ENCODE results near the gene SPATA25. TPM values are rescaled to one million over a fixed set of nuclear protein-coding genes. Genes with fewer than 3 reads are reported as not detected.
A peak's percentile ranks its signal among the peaks of the same experiment; 100 is the strongest.
"Not testable (repeated sequence)": the region's sequence is repeated elsewhere in the genome, so short reads cannot be mapped to it uniquely, and the experiment has no call there.

SPATA25 gene
- total RNA-seq, 1 experiment from 2014 or later: not detected

DNA sequence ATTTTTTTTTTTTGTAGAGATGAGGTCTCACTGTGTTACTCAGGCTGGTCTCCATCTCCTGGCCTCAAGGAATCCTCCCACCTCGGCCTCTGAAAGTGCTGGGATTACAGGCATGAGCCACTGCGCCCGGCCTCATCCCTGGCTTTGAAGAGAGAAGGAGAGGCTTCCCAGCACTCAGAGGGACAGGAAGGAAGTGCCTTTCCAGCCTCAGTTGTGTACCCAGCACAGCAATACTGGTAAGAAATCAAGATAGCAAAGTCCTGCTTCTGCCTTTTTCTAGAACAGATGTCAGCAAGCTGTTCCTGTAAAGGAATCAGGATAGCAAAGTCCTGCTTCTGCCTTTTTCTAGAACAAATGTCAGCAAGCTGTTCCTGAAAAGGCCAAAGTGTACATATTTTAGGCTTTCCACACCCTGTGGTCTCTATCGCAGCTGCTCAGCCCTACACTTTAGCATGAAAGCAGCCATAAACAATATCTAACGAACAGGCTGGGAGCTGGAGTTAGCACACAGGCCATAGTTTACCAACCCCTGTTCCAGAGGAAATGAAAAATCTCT, 30.8 kb upstream of the SPATA25 start:
- in situ Hi-C loops (cut with HindIII; ENCODE audit: low sequenced_read_pairs): no loop called here
- no peak for DNase-seq (ENCODE audit: low spot score)

- DNase-seq (ENCODE audit: low spot score): no peak
- in situ Hi-C loops (cut with HindIII; ENCODE audit: low sequenced_read_pairs): no loop called here
Measured at GRCh38 chr20:45917790-45918141, 30.3 kb upstream of the SPATA25 start.

GRCh38 chr20:45913116-45913515, 25.7 kb upstream of the SPATA25 start:
- DNase-seq (ENCODE audit: low spot score): no peak
- in situ Hi-C loops (cut with HindIII; ENCODE audit: low sequenced_read_pairs): no loop called here

GRCh38 chr20:45912344-45912682, 24.9 kb upstream of the SPATA25 start:
- no peak for DNase-seq (ENCODE audit: low spot score)
- in situ Hi-C loops (cut with HindIII; ENCODE audit: low sequenced_read_pairs): no loop called here

- in situ Hi-C loops (cut with HindIII; ENCODE audit: low sequenced_read_pairs): no loop called here
- DNase-seq (ENCODE audit: low spot score): peak; percentile 47
Measured at GRCh38 chr20:45911486-45912343, 24.3 kb upstream of the SPATA25 start, which contains the start of gene PLTP. PLTP (minus strand) TSS chr20:45912155; CDS start chr20:45911452, 703 bp downstream.

DNA sequence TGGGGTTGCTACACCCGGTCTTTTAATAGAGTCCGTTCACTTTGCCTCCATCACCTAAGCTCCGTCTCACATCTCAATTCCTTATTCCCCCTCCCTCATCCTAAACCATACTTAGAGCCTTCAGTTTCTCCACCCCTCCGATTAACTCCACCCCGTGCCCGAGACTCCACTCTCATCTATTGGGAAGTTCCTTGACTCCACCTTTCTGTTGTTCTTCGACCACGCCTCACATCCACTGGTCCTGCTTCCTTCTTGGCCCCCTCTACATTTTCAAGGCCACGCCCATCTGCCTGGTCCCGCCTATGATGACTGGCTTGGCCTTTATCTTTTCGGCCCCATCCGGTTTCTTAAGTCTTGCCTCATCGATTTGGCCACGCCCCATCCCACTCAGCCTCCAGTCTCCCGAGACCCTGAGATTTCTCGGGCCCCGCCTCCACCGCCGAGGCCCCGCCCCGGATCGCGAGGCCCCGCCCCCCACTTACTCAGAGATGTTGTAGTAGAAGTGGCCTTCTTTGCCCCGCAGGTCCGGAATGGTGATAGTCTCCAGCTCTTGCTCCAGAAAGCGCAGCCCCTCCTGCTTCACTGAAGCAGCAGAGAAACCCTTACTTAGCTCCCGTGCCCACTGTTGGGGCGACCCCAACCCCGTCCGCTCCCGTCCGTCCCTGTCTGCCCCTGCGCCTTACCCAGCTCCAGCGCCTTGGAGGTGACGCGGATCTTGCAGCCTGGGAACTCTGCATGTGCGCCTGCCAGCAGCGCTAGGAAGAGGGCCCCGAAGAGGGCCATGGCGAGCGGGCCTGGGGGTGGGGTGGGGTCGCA, 23.5 kb upstream of the SPATA25 start:
- in situ Hi-C loops (cut with HindIII; ENCODE audit: low sequenced_read_pairs): no loop called here
- peak; percentile 85 for DNase-seq (ENCODE audit: low spot score)

- no peak for DNase-seq (ENCODE audit: low spot score)
- in situ Hi-C loops (cut with HindIII; ENCODE audit: low sequenced_read_pairs): no loop called here
Measured at GRCh38 chr20:45909817-45910669, 22.6 kb upstream of the SPATA25 start.

DNA sequence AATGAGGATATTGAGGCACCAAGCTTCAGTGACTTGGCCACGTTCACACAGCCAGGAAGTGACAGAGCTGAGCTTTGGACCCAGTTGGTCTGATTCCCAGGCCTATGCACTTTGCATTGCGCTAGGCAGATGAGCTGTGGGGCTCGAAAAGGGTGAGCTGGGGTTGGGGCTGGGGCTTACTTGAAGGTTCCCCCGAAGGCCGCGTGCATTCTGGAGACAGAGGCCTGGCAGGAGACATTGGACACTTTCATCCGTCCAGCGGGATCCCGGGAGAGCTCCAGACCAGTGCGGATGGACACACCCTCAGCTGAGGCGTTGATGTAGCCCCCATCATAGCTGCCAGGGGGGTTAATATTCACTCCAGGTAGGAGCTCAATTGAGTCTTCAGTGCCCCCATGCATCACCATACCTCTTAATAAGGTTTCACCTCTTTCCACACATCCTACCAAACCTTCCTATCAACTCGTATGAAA, 21.9 kb upstream of the SPATA25 start:
- in situ Hi-C loops (cut with HindIII; ENCODE audit: low sequenced_read_pairs): no loop called here
- DNase-seq (ENCODE audit: low spot score): no peak

DNA sequence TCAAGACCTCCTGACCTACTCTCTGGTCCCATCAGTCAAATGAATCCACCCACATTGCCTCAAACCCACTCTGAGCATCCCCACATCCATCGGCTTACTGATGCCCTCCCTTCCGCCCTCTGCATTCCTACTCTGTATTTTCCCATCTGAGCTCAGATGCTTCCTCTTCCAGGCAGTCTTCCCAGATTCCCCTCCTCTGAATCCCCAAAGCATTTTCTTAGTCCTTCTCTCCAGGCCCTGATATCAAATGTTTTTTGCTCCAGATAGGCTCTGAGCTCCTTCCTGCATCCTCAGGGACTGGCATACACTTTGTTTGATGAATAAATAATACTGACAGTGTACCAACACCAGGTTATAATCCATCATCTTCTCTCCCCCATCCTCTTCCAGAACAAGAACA, 20.7 kb upstream of the SPATA25 start:
- in situ Hi-C loops (cut with HindIII; ENCODE audit: low sequenced_read_pairs): no loop called here
- no peak for DNase-seq (ENCODE audit: low spot score)

GRCh38 chr20:45907219-45907948, 20.0 kb upstream of the SPATA25 start:
- in situ Hi-C loops (cut with HindIII; ENCODE audit: low sequenced_read_pairs): no loop called here
- no peak for DNase-seq (ENCODE audit: low spot score)

GRCh38 chr20:45905505-45906079, 18.2 kb upstream of the SPATA25 start:
- in situ Hi-C loops (cut with HindIII; ENCODE audit: low sequenced_read_pairs): no loop called here
- DNase-seq (ENCODE audit: low spot score): no peak

DNA sequence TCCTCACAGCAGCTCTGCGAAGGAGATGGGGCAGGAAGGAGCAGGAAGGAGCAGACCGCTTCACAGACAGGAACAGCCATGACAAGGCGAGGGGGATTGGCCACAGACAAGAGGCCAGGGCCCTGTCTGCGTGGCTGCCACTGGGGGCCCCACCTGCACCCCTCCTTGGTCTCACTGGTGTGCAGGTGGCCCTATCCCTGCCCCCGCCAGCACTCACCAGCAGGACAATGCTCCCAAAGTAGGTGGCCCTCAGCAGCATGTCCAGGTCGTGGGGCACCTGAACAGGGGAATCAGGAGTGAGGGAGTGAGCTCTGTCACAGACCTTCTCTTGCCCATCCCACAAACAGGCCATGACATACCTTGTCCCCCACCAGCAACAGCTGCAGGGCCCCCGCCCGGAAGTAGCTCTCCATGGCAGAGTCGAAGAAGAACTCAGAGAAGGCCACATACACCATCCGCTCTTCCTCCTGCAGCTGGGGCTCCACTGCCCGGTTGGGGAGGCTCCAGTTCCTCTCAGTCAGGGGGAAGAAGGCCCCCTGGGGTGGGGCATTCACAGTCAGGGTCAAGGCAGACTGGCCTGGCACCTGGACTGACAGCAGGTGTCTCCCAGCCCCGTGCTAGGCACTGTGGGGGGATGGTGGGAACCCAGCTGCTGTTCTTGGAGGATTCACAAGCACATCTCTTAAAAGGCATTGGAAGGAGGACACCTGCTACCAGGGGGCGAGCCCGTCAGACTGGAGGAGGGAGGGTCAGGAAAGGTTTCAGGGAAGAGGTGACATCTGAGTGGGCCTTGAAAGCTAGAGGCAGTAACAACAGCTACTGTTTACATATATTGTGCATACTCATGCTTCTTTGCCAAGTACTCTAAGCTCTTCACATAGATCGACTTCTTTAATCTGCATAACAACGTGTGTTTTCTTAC, 17.4 kb upstream of the SPATA25 start:
- no peak for DNase-seq (ENCODE audit: low spot score)
- in situ Hi-C loops (cut with HindIII; ENCODE audit: low sequenced_read_pairs): no loop called here

GRCh38 chr20:45902199-45902701, 14.8 kb upstream of the SPATA25 start:
- DNase-seq (ENCODE audit: low spot score): no peak
- in situ Hi-C loops (cut with HindIII; ENCODE audit: low sequenced_read_pairs): no loop called here

- DNase-seq (ENCODE audit: low spot score); in situ Hi-C loops (cut with HindIII; ENCODE audit: low sequenced_read_pairs): not testable (repeated sequence)
Measured at GRCh38 chr20:45901332-45901731, 13.9 kb upstream of the SPATA25 start.

DNA sequence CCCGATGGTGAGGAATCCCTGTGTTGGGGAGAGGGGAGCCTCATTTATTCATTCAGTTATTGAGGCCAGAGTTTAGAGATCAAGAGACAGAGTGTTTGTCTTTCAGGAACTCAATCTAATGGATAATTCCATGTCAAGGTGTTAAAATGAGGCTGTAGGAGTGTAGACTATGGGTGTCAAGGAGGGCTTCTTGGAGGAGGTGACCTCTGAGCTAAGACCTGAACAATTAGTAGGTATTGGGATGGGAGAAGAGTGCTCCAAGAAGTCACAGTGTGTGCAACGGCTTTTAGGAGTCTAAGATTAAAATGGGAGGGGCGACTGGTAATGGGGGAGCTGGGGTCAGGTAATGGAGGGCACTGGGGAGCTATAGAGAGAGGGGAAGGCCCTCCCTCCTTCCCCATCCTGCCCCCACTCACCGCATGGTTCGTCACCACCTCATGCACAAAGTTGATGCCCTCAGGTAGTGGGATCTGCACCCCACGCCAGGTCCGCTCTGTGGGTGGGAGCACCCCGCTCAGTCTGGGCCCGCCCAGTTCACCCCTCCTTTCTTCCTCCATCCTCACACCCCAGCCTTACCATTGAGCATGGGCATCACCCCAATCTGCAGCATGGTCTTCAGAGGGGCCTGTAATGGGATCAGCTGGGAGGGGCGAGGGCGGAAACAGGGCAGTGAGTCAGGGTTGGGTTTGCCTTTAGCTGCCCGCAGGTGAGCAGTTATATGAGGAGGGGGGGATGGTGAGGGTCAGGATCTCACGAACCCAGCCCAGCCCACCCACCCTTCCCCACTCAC, 11.8 kb upstream of the SPATA25 start:
- no peak for DNase-seq (ENCODE audit: low spot score)
- in situ Hi-C loops (cut with HindIII; ENCODE audit: low sequenced_read_pairs): no loop called here

DNA sequence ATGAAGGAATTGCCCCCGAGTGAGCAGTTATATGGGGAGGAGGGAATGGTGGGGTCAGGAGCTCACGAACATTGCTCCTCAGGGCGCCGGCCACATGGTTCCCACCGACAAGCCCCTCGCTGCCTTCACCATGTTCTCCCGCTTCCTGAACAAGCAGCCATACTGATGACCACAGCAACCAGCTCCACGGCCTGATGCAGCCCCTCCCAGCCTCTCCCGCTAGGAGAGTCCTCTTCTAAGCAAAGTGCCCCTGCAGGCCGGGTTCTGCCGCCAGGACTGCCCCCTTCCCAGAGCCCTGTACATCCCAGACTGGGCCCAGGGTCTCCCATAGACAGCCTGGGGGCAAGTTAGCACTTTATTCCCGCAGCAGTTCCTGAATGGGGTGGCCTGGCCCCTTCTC, 10.9 kb upstream of the SPATA25 start:
- no peak for DNase-seq (ENCODE audit: low spot score)
- in situ Hi-C loops (cut with HindIII; ENCODE audit: low sequenced_read_pairs): no loop called here

Measured in G401 (cell line).